Kidney (tissue), 14 donors: ENCODE data around the gene CAMK2B. TPM values are rescaled to one million over a fixed set of nuclear protein-coding genes. Genes with fewer than 3 reads are reported as not detected.

Experiments
- DNase-seq, 5 donors: peaks; one replicate each; pipeline ENCODE4 v3.0.0-alpha.2; 2013 to 2020
- FAIRE-seq: peaks from 2 replicates; lab custom pipeline; 2012; peaks lifted over from hg19 to GRCh38; lab: Jason Lieb, UNC
- H3K27ac ChIP-seq, 2 donors: one replicate each; pipeline ENCODE4 v1.7.0; 2013; ENCODE audit warnings: low read depth in 2 of 2, low read length in 2 of 2, inconsistent platforms in 1 of 2
- H3K27me3 ChIP-seq: one replicate; pipeline ENCODE4 v1.7.1; 2013; ENCODE audit warnings: low read length, inconsistent platforms; ENCODE audit not compliant: control insufficient read depth, insufficient read depth
- H3K36me3 ChIP-seq, 3 donors: one replicate each; pipeline versions ENCODE4 v1.7.0 to v1.7.1; 2013; ENCODE audit warnings: low read length in 3 of 3, control low read depth in 1 of 3, inconsistent platforms in 1 of 3; ENCODE audit not compliant: insufficient read depth in 3 of 3, control insufficient read depth in 2 of 3
- H3K4me1 ChIP-seq, 3 donors: one replicate each; pipeline versions ENCODE4 v1.7.0 to v1.7.1; 2013; ENCODE audit warnings: low read length in 3 of 3, inconsistent platforms in 1 of 3, low read depth in 1 of 3; ENCODE audit not compliant: control insufficient read depth in 2 of 3, insufficient read depth in 2 of 3
- H3K4me3 ChIP-seq, 3 donors: one replicate each; pipeline versions ENCODE4 v1.7.0 to v1.8.1; 2013; ENCODE audit warnings: low read length in 3 of 3, control low read depth in 1 of 3, inconsistent platforms in 1 of 3
- H3K9ac ChIP-seq, 3 donors: one replicate each; pipeline versions ENCODE4 v1.7.0 to v1.7.1; 2013; ENCODE audit warnings: low read length in 3 of 3, control low read depth in 1 of 3, inconsistent platforms in 1 of 3
- H3K9me3 ChIP-seq, 3 donors: one replicate each; pipeline versions ENCODE4 v1.7.0 to v1.7.1; 2013; ENCODE audit warnings: low read length in 3 of 3, control low read depth in 1 of 3, inconsistent platforms in 1 of 3; ENCODE audit not compliant: control insufficient read depth in 2 of 3, insufficient read depth in 1 of 3
- intact Hi-C: fragments of 100-400 bp; cut with DNase I; formaldehyde crosslinking; loops from one replicate; pipeline ENCODE4 v1.11.1; 2022
- polyA plus RNA-seq: library from polyadenylated mRNA; stranded (reverse); fragments of 350-450 nt; fragmentation: Illumina TruSeq; extraction: RNeasy Lipid Tissue Mini Kit (QIAGEN cat#74804); gene quantifications from one replicate; pipeline ENCODE4 v1.2.3, GENCODE V29; 2014; ENCODE audit warnings: low read depth, low replicate concordance; ENCODE audit not compliant: insufficient read depth
- total RNA-seq: library from RNA; stranded (reverse); fragmentation: NEBNext Ultra II Directional; extraction: Animal tissue kit (Norgen Biotek cat#: 25700); gene quantifications from one replicate; pipeline ENCODE4 v1.2.1, GENCODE V29; 2021
- TF ChIP-seq, protein P1 (sequence below): IDR thresholded peaks from 3 replicates; pipeline ENCODE4 v1.5.1; 2012; ENCODE audit warnings: mild to moderate bottlenecking, moderate library complexity, borderline replicate concordance; ENCODE audit not compliant: insufficient read depth; ENCODE audit errors: extremely low read depth
- donor health status: control.
- donor health status: control.
- donor health status: control.
- donor health status: control.
- donor health status: control.
- donor health status: DM: yes; HTN: yes; CAD: no.
- donor health status: Normal renal cell carcinoma (clear cell type).

Gene CAMK2B
- total and polyA plus RNA-seq, 2 donors from 2014 or later: 1.1 to 3.2 TPM

DNA sequence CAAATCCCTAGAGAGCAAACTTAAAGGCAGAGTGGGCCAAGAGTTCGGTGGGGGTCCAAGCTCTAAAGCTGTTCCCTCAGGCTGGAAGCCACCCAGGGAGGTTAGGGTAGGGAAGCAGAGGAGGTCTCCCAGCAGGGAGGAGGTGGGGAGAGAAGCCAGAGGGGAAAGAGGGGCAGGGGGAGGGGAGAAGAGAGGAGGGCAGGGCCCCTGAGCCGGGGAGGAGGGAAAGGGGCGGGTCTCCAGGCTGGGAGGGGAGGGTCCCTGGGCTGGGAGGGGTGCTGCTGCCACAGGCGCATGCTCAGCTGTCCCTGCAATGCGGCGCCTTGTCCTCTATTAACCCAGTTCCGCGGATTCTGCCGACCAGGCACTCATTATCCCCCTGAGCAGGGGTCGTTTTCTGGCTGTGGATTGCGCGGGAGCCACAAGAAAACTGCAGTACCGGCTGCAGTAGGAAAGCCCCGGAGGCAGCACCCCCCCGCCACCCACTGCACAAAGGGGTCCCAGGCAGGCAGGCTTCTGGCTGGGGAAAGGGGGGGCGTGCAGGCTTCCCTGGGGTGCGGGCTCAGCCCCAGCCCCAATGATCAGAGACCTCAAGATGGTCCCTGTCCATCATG, 49.3 kb downstream of the CAMK2B start:
- no peak overlapping the region for H3K9ac ChIP-seq
- TF ChIP-seq, protein P1, sequence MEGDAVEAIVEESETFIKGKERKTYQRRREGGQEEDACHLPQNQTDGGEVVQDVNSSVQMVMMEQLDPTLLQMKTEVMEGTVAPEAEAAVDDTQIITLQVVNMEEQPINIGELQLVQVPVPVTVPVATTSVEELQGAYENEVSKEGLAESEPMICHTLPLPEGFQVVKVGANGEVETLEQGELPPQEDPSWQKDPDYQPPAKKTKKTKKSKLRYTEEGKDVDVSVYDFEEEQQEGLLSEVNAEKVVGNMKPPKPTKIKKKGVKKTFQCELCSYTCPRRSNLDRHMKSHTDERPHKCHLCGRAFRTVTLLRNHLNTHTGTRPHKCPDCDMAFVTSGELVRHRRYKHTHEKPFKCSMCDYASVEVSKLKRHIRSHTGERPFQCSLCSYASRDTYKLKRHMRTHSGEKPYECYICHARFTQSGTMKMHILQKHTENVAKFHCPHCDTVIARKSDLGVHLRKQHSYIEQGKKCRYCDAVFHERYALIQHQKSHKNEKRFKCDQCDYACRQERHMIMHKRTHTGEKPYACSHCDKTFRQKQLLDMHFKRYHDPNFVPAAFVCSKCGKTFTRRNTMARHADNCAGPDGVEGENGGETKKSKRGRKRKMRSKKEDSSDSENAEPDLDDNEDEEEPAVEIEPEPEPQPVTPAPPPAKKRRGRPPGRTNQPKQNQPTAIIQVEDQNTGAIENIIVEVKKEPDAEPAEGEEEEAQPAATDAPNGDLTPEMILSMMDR: no peak
- no peak overlapping the region for H3K27ac ChIP-seq
- H3K36me3 ChIP-seq: no peaks in the 10 kb centered on the region
- no peaks in the 10 kb centered on the region for H3K4me1 ChIP-seq
- no peak overlapping the region for H3K4me3 ChIP-seq
- no peak for FAIRE-seq
- no peaks in the 10 kb centered on the region for H3K27me3 ChIP-seq
- intact Hi-C loops: no loop called here
- peak; percentile 76 to 93 (median 88) for DNase-seq
- H3K9me3 ChIP-seq: no peaks in the 10 kb centered on the region

DNA sequence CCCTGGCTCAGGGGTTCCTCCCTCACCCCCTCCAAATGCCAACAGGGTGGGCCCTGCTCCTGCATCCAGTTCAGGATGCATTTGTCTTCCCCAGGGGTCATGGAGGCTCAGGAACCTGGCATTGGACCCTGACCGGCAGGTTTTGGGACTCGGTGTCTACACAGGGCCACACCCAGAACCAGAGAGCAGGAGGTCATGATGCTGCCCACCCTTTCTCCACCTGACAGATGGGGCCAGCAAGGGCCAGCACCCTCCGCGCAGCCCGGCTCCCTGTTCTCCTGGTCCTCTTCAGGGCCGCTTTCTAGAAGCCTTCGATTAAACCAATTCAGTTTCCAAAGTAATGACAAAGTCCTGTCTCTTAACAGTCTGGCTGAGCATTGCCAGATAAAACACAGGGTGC, 50.2 kb downstream of the CAMK2B start:
- Histone ChIP-seq H3K4me3 (no peak overlapping the region), H3K36me3 (no peaks in the 10 kb centered on the region), H3K27me3 (no peaks in the 10 kb centered on the region), H3K9ac (no peak overlapping the region), H3K27ac (no peak overlapping the region), H3K9me3 (no peaks in the 10 kb centered on the region), H3K4me1 (no peaks in the 10 kb centered on the region)
- no peak for FAIRE-seq
- TF ChIP-seq, protein P1: no peak
- intact Hi-C loops: no loop called here
- DNase-seq: peak in 1 of 5 donors; percentile 64

DNA sequence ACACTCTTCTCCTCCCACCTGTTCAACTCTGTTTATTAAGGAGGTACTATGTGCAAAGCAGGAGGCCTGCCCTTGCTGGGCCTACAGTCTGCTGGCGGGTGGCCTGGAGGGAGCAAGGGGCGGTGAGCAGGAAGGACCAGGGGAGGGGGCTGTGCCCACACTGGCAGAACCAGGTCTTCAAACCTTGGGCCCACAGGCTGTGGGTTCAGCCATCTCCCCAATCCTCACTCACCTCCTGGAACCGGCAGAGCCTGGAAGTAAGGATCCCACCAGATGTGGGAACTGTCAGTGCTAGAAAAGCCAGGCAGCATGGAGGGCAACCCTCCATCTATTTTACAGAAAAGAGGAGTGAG, 50.8 kb downstream of the CAMK2B start:
- TF ChIP-seq, protein P1: no peak
- Histone ChIP-seq H3K4me1 (no peaks in the 10 kb centered on the region), H3K36me3 (no peaks in the 10 kb centered on the region), H3K27me3 (no peaks in the 10 kb centered on the region), H3K9ac (no peak overlapping the region), H3K27ac (no peak overlapping the region), H3K9me3 (no peaks in the 10 kb centered on the region), H3K4me3 (no peak overlapping the region)
- FAIRE-seq (no peak), DNase-seq (peak in 1 of 5 donors; percentile 55)
- intact Hi-C loops: no loop called here
